SK-N-SH (cell line): ENCODE results near the gene TBK1. TPM values are rescaled to one million over a fixed set of nuclear protein-coding genes. Genes with fewer than 3 reads are reported as not detected.

Experiments
- CTCF ChIA-PET: fragments of 300-600, 350-600 bp; formaldehyde crosslinking; extraction: SDS; loops from one replicate; lab custom pipeline; 2021; lab: Yijun Ruan, JAX
- POLR2A ChIA-PET: fragments of 350-600 bp; sonication (Branson Sonifier 250); formaldehyde crosslinking; extraction: SDS; loops from one replicate; lab custom pipeline; 2020; ENCODE audit warnings: antibody characterized with exemption, inconsistent platforms; lab: Yijun Ruan, JAX
- DNase-seq: peaks from one replicate; pipeline ENCODE4 v3.0.0; 2012
- H2AFZ ChIP-seq: fragments of 200-600 bp; sonication (generic); 2 replicates; pipeline ENCODE4 v1.8.1; 2016; ENCODE audit warnings: antibody characterized with exemption, mild to moderate bottlenecking, low read depth
- H3F3A ChIP-seq: fragments of 200-600 bp; sonication (generic); replicated peaks from 2 replicates; pipeline ENCODE3; 2016; ENCODE audit warnings: antibody characterized with exemption, mild to moderate bottlenecking; ENCODE audit not compliant: insufficient read depth
- H3K27ac ChIP-seq, 2 experiments: fragments of 200-500 bp in 1 of 2; fragments of 200-600 bp in 1 of 2; sonication (Bioruptor generic) in 1 of 2; sonication (generic), shearing (Covaris generic) in 1 of 2; 2 replicates each; pipeline versions ENCODE4 v1.5.1 to v1.6.1; 2014 to 2016; ENCODE audit warnings: low read depth in 2 of 2, inconsistent platforms in 1 of 2, low read length in 1 of 2, mild to moderate bottlenecking in 1 of 2, mixed read lengths in 1 of 2
- H3K27me3 ChIP-seq: fragments of 200-600 bp; sonication (generic), shearing (Covaris generic); 2 replicates; pipeline ENCODE4 v1.6.1; 2016; ENCODE audit warnings: mixed run types; ENCODE audit not compliant: insufficient read depth
- H3K36me3 ChIP-seq, 2 experiments: fragments of 200-500 bp in 1 of 2; fragments of 200-600 bp in 1 of 2; sonication (Bioruptor generic) in 1 of 2; sonication (generic) in 1 of 2; replicated peaks in 1 of 2; 2 replicates each; pipeline versions ENCODE3 to v1.5.1; 2014 to 2016; ENCODE audit warnings: low read length in 1 of 2, mild to moderate bottlenecking in 1 of 2; ENCODE audit not compliant: insufficient read depth in 2 of 2, control insufficient read depth in 1 of 2
- H3K4me1 ChIP-seq, 2 experiments: fragments of 200-500 bp in 1 of 2; fragments of 200-600 bp in 1 of 2; sonication (Bioruptor generic) in 1 of 2; sonication (generic), shearing (Covaris generic) in 1 of 2; 2 replicates each; pipeline versions ENCODE4 v1.5.1 to v1.6.1; 2014 to 2016; ENCODE audit warnings: low read depth in 1 of 2, low read length in 1 of 2, mixed run types in 1 of 2; ENCODE audit not compliant: insufficient read depth in 2 of 2, control insufficient read depth in 1 of 2
- H3K4me2 ChIP-seq: fragments of 200-600 bp; sonication (generic), shearing (Covaris generic); 2 replicates; pipeline ENCODE4 v1.6.1; 2017; ENCODE audit warnings: mixed run types
- H3K4me3 ChIP-seq, 2 experiments: fragments of 200-500 bp in 1 of 2; fragments of 200-600 bp in 1 of 2; sonication (Bioruptor generic) in 1 of 2; sonication (generic), shearing (Covaris generic) in 1 of 2; 2 replicates each; pipeline versions ENCODE4 v1.5.1 to v1.8.1; 2014 to 2016; ENCODE audit warnings: low read depth in 2 of 2, inconsistent platforms in 1 of 2, low read length in 1 of 2, mild to moderate bottlenecking in 1 of 2, mixed read lengths in 1 of 2, moderate library complexity in 1 of 2
- H3K79me2 ChIP-seq: fragments of 200-600 bp; sonication (generic); 2 replicates; pipeline ENCODE4 v1.8.1; 2017; ENCODE audit warnings: mild to moderate bottlenecking; ENCODE audit not compliant: insufficient read depth
- H3K9ac ChIP-seq: fragments of 200-600 bp; sonication (generic); 2 replicates; pipeline ENCODE4 v1.6.1; 2017; ENCODE audit warnings: mixed run types
- H3K9me2 ChIP-seq: fragments of 200-600 bp; sonication (generic); 2 replicates; pipeline ENCODE4 v1.6.1; 2017; ENCODE audit warnings: mixed run types
- H3K9me3 ChIP-seq: fragments of 200-600 bp; sonication (generic); 2 replicates; pipeline ENCODE4 v1.6.1; 2017; ENCODE audit warnings: mixed run types, mild to moderate bottlenecking, moderate library complexity
- H4K20me1 ChIP-seq: fragments of 200-600 bp; sonication (generic); 2 replicates; pipeline ENCODE4 v1.6.1; 2017; ENCODE audit warnings: mild to moderate bottlenecking, mixed run types; ENCODE audit not compliant: insufficient read depth
- CHD2 ChIP-seq: fragments of 150-350 bp; IDR thresholded peaks from 2 replicates; pipeline ENCODE4 v1.6.1; 2018; ENCODE audit warnings: low read length; ENCODE audit not compliant: partially characterized antibody
- ELF1 ChIP-seq: IDR thresholded peaks from 2 replicates; pipeline ENCODE4 v1.4.0; 2012
- EP300 ChIP-seq, 2 experiments: IDR thresholded peaks; 2 replicates each; pipeline versions ENCODE4 v1.4.0 to v1.6.1; 2012; ENCODE audit warnings: borderline replicate concordance in 1 of 2, low read depth in 1 of 2, low read length in 1 of 2
- FOXM1 ChIP-seq: IDR thresholded peaks from 2 replicates; pipeline ENCODE4 v1.4.0; 2012; ENCODE audit warnings: low read depth, mild to moderate bottlenecking
- GABPA ChIP-seq: IDR thresholded peaks from 2 replicates; pipeline ENCODE4 v1.4.0; 2012; ENCODE audit warnings: low read depth, mild to moderate bottlenecking
- GATA2 ChIP-seq: sonication (generic); formaldehyde crosslinking; IDR thresholded peaks from 2 replicates; pipeline ENCODE4 v1.5.0; 2020; ENCODE audit warnings: mild to moderate bottlenecking, missing genetic modification reagents
- JUND ChIP-seq: IDR thresholded peaks from 2 replicates; pipeline ENCODE4 v1.4.0; 2012
- MEF2A ChIP-seq: IDR thresholded peaks from 2 replicates; pipeline ENCODE4 v1.4.0; 2012; ENCODE audit warnings: low read depth, borderline replicate concordance
- MXI1 ChIP-seq: IDR thresholded peaks from 2 replicates; pipeline ENCODE4 v1.6.1; 2012; ENCODE audit warnings: mild to moderate bottlenecking, low read depth, low read length, improper control_type of control experiment
- POLR2AphosphoS5 ChIP-seq: IDR thresholded peaks from 2 replicates; pipeline ENCODE4 v1.6.1; 2012; ENCODE audit warnings: low read depth, low read length
- RAD21 ChIP-seq: IDR thresholded peaks from 2 replicates; pipeline ENCODE4 v1.6.1; 2012; ENCODE audit warnings: mild to moderate bottlenecking, low read length
- RCOR1 ChIP-seq: fragments of 150-350 bp; IDR thresholded peaks from 2 replicates; pipeline ENCODE4 v1.6.1; 2017; ENCODE audit warnings: antibody characterized with exemption, low read length
- SIN3A ChIP-seq: IDR thresholded peaks from 2 replicates; pipeline ENCODE4 v1.6.1; 2012; ENCODE audit warnings: low read depth, mild to moderate bottlenecking, low read length, moderate library complexity, borderline replicate concordance
- TAF1 ChIP-seq: IDR thresholded peaks from 2 replicates; pipeline ENCODE4 v1.6.1; 2012; ENCODE audit warnings: low read depth, mild to moderate bottlenecking, low read length, moderate library complexity, borderline replicate concordance
- TCF12 ChIP-seq: IDR thresholded peaks from 2 replicates; pipeline ENCODE4 v1.4.0; 2012
- TEAD4 ChIP-seq: IDR thresholded peaks from 2 replicates; pipeline ENCODE4 v1.4.0; 2012; ENCODE audit warnings: mild to moderate bottlenecking, borderline replicate concordance; ENCODE audit not compliant: insufficient read depth
- WGBS: methylation state at CpG from one replicate; pipeline ENCODE4 v1.1.6; 2017; ENCODE audit warnings: low lambda C conversion rate; 5-methylcytosine and 5-hydroxymethylcytosine counted together
- polyA plus RNA-seq, 3 experiments: library from polyadenylated mRNA; depleted of rRNA; stranded (reverse); fragments of >200 nt; gene quantifications; 2 replicates each; pipeline ENCODE4 v1.2.3, GENCODE V29; 2012
- TF ChIP-seq, protein P1 (sequence below): IDR thresholded peaks from 2 replicates; pipeline ENCODE4 v1.4.0; 2012; ENCODE audit warnings: low read depth, borderline replicate concordance
- TF ChIP-seq, protein P2 (sequence below): IDR thresholded peaks from 2 replicates; pipeline ENCODE4 v1.4.0; 2012; ENCODE audit warnings: low read depth, borderline replicate concordance

The TBK1 gene
- polyA plus RNA-seq, 1 of the 3 experiments (the other 2 are of a cell fraction), result 8.2 TPM

DNA sequence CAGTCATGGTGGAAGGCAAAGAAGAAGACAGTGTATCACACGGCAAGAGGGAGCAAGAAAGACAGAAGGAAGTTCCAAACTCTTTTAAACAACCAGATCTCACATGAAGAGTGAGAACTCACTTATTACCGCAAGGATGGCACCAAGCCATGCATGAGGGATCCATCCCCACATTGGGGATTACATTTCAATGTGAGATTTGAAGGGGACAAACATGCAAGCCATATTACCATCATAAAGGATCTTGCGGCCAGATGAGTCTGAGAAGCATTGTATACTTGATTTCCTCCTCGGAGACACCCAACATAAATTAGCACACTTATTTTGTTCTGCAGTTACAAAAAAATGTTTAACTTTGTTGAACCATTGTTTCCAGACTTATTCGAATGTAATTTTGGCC is 66.5 kb downstream of the TBK1 start:
- Histone ChIP-seq H4K20me1 (no peaks in the 10 kb centered on the region), H3K4me2 (no peak overlapping the region), H3K27me3 (no peaks in the 10 kb centered on the region), H3K27ac (no peak overlapping the region), H3F3A (no peaks in the 10 kb centered on the region), H3K9me3 (no peaks in the 10 kb centered on the region), H3K4me3 (no peak overlapping the region), H2AFZ (no peak overlapping the region), H3K9me2 (no peaks in the 10 kb centered on the region), H3K79me2 (no peaks in the 10 kb centered on the region), H3K9ac (no peak overlapping the region), H3K4me1 (peaks cover 0 to 14% of the 10 kb centered on the region in 2 experiments; a peak in 1 of 4 replicates), H3K36me3 (no peaks in the 10 kb centered on the region)
- TF ChIP-seq, protein P1, sequence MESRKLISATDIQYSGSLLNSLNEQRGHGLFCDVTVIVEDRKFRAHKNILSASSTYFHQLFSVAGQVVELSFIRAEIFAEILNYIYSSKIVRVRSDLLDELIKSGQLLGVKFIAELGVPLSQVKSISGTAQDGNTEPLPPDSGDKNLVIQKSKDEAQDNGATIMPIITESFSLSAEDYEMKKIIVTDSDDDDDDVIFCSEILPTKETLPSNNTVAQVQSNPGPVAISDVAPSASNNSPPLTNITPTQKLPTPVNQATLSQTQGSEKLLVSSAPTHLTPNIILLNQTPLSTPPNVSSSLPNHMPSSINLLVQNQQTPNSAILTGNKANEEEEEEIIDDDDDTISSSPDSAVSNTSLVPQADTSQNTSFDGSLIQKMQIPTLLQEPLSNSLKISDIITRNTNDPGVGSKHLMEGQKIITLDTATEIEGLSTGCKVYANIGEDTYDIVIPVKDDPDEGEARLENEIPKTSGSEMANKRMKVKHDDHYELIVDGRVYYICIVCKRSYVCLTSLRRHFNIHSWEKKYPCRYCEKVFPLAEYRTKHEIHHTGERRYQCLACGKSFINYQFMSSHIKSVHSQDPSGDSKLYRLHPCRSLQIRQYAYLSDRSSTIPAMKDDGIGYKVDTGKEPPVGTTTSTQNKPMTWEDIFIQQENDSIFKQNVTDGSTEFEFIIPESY, result no peak
- TF ChIP-seq CHD2 (no peak), MEF2A (no peak), TEAD4 (no peak), GATA2 (CRISPR knock-in tag) (no peak), POLR2AphosphoS5 (no peak), EP300 (IDR thresholded peaks at IDR 0.05; ENCODE audit: borderline replicate concordance in 1 of 2, low read depth in 1 of 2, low read length in 1 of 2) (no peak)
- TF ChIP-seq, protein P2, sequence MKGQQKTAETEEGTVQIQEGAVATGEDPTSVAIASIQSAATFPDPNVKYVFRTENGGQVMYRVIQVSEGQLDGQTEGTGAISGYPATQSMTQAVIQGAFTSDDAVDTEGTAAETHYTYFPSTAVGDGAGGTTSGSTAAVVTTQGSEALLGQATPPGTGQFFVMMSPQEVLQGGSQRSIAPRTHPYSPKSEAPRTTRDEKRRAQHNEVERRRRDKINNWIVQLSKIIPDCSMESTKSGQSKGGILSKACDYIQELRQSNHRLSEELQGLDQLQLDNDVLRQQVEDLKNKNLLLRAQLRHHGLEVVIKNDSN, result no peak
- no peak for DNase-seq
- WGBS, result 91% methylated on average over 5 of the region's 5 CpGs
- POLR2A ChIA-PET, result no interaction called here
- CTCF ChIA-PET, result no interaction called here

DNA sequence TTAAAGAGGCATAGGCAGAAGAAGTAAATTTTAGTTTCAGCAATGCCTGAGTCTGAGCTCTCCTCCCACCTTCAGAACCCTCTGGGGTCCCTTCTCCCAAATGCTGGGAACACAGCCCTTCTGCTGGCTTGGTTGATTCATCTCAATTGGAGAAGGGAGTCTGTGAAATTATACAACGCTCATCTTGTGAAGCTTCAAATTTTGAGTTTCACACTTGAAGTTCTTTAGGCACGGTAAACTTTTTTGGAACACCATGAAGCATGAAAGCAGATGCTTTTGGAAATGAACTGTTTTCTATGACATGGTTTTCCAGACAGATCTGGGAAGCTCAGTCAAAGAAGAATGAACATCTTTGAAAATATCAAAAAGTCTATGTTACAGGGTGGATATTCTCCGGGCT is 69.9 kb downstream of the TBK1 start:
- DNase-seq, result no peak
- no peak overlapping the region for H3K27ac ChIP-seq
- H3K9me3 ChIP-seq, result no peaks in the 10 kb centered on the region
- WGBS, result 95% methylated on average over 3 of the region's 3 CpGs
- no peaks in the 10 kb centered on the region for H4K20me1 ChIP-seq
- H3K4me3 ChIP-seq, result no peak overlapping the region
- H3K36me3 ChIP-seq, result no peaks in the 10 kb centered on the region
- TF ChIP-seq SIN3A, result no peak
- no peak for TF ChIP-seq CHD2
- no peak for TF ChIP-seq TCF12
- TF ChIP-seq RCOR1, result no peak
- TF ChIP-seq POLR2AphosphoS5, result no peak
- no peak for TF ChIP-seq MXI1
- TF ChIP-seq TAF1, result no peak
- no peak for TF ChIP-seq JUND
- TF ChIP-seq RAD21, result no peak
- TF ChIP-seq FOXM1, result no peak
- TF ChIP-seq ELF1, result no peak
- TF ChIP-seq GABPA, result no peak
- no peak for TF ChIP-seq TEAD4
- H3K9ac ChIP-seq, result no peak overlapping the region
- peak overlapping the region; percentile 63; the same call in 1 of the 2 replicates for H2AFZ ChIP-seq
- H3K27me3 ChIP-seq, result no peaks in the 10 kb centered on the region
- CTCF ChIA-PET, result interaction anchor here (1.1 kb wide), 1 partner anchor 65 kb away, joined by 3 read pairs; no protein-coding TSS in a partner anchor
- H3K4me2 ChIP-seq, result no peak overlapping the region
- H3K79me2 ChIP-seq, result no peaks in the 10 kb centered on the region
- H3K9me2 ChIP-seq, result no peaks in the 10 kb centered on the region
- no peaks in the 10 kb centered on the region for H3F3A ChIP-seq
- POLR2A ChIA-PET, result no interaction called here
- peaks cover 0 to 14% of the 10 kb centered on the region in 2 experiments; a peak in 1 of 4 replicates for H3K4me1 ChIP-seq
